Skeletal muscle tissue (tissue), 4 donors: ENCODE data around the gene ABLIM3. TPM values are rescaled to one million over a fixed set of nuclear protein-coding genes. Genes with fewer than 3 reads are reported as not detected.

Experiments used
- H3K27ac ChIP-seq: one replicate; pipeline ENCODE4 v1.7.0; 2013; ENCODE audit warnings: mild to moderate bottlenecking, low read depth, low read length, inconsistent platforms
- H3K27me3 ChIP-seq, 3 donors: one replicate each; pipeline ENCODE4 v1.7.0; 2013; ENCODE audit warnings: low read length in 3 of 3; ENCODE audit not compliant: control insufficient read depth in 3 of 3, insufficient read depth in 3 of 3
- H3K36me3 ChIP-seq, 3 donors: one replicate each; pipeline ENCODE4 v1.7.0; 2013; ENCODE audit warnings: low read length in 3 of 3; ENCODE audit not compliant: control insufficient read depth in 3 of 3, insufficient read depth in 3 of 3
- H3K4me1 ChIP-seq, 3 donors: one replicate each; pipeline ENCODE4 v1.7.0; 2013; ENCODE audit warnings: low read length in 3 of 3, mild to moderate bottlenecking in 3 of 3; ENCODE audit not compliant: control insufficient read depth in 3 of 3, insufficient read depth in 3 of 3
- H3K4me3 ChIP-seq, 3 donors: one replicate each; pipeline ENCODE4 v1.7.0; 2013; ENCODE audit warnings: low read length in 3 of 3
- H3K9ac ChIP-seq, 3 donors: one replicate each; pipeline ENCODE4 v1.7.0; 2013; ENCODE audit warnings: low read length in 3 of 3, mild to moderate bottlenecking in 3 of 3, moderate library complexity in 2 of 3, low read depth in 1 of 3
- H3K9me3 ChIP-seq, 3 donors: one replicate each; pipeline ENCODE4 v1.7.0; 2013; ENCODE audit warnings: low read length in 3 of 3; ENCODE audit not compliant: control insufficient read depth in 3 of 3
- total RNA-seq: library from RNA; depleted of rRNA; stranded (reverse); fragments of >200 nt; gene quantifications from one replicate; pipeline ENCODE4 v1.2.3, GENCODE V29; 2014
- donor health status: Osteomylitis.

The ABLIM3 gene
- total RNA-seq, 1 donor from 2014 or later: 15.1 TPM

DNA sequence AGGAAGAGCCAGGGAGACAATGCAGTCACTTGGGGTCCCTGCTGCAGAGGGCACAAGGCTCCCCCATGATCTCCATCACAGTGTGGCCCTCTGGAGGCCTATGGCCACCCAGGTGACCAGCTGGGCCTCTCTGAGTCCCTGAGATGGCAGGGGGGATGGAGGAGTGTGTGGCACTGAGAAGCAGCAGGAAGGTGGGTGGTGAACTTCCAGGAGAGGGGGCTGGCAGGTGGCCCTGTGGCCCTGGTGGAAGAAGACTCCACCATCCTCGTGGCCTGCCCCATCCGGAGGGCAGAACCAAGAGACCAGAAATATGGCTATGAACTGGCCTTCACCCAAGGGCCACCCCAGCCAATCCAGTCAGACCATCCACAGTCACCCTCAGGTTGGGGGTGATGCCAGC is 98.6 kb downstream of the ABLIM3 start:
- H3K9me3 ChIP-seq: no peaks in the 10 kb centered on the region
- H3K27me3 ChIP-seq: no peaks in the 10 kb centered on the region
- H3K27ac ChIP-seq: no peak overlapping the region
- H3K36me3 ChIP-seq: peaks cover 21 to 41% (median 23%) of the 10 kb centered on the region in 3 donors
- H3K4me3 ChIP-seq: no peak overlapping the region
- H3K9ac ChIP-seq: no peak overlapping the region
- peaks cover 0 to 2% (median 0%) of the 10 kb centered on the region in 3 donors for H3K4me1 ChIP-seq

- Histone ChIP-seq H3K4me1 (no peaks in the 10 kb centered on the region), H3K27me3 (no peaks in the 10 kb centered on the region), H3K27ac (no peak overlapping the region), H3K4me3 (no peak overlapping the region), H3K9ac (no peak overlapping the region), H3K9me3 (no peaks in the 10 kb centered on the region), H3K36me3 (peaks cover 20 to 40% (median 28%) of the 10 kb centered on the region in 3 donors)
Observed at GRCh38 chr5:149240354-149240998, 99.2 kb downstream of the ABLIM3 start.

DNA sequence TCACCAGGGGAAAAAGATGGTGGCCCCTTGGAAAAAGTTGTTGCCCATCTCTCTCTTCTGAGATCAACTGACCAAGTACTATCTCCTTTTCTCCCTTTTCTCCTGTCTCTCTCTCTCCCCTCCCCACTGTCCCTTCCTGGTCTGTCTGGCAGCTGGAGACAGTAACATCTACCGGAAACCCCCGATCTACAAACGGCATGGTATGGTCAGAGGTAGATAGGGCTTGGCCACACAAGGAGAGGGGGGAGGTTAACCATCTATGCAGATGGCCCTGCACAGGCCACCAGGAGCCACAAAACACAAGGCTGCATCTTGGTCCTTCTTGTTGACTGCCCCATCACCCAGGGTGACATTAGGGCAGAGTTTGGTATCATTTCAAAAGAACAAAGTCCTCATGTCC is 101.0 kb downstream of the ABLIM3 start:
- peaks cover 21 to 40% (median 28%) of the 10 kb centered on the region in 3 donors for H3K36me3 ChIP-seq

DNA sequence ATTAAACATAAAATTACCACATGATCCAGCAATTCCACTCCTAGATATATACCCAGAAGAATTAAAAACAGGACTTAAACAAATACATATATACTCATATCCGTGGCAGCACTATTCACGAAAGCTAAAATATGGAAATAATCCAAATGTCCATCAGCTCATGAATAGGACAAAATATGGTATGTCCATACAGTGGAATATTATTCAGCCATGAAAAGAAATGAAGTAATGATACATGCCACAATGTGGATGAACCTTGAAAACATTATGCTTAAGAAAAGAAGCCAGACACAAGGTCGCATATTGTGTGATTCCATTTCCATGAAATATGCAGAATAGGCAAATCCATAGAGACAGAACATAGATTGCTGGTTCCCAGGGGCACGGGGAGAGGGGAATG is 105.6 kb downstream of the ABLIM3 start:
- Histone ChIP-seq H3K36me3 (peaks cover 30 to 39% (median 38%) of the 10 kb centered on the region in 3 donors), H3K9me3 (no peaks in the 10 kb centered on the region), H3K4me3 (no peak overlapping the region), H3K9ac (no peak overlapping the region), H3K27ac (no peak overlapping the region), H3K4me1 (no peaks in the 10 kb centered on the region), H3K27me3 (no peaks in the 10 kb centered on the region)

More for the DNA sequence above, 101.0 kb downstream of the ABLIM3 start:
- no peaks in the 10 kb centered on the region for H3K27me3 ChIP-seq
- H3K9ac ChIP-seq: no peak overlapping the region
- H3K4me3 ChIP-seq: no peak overlapping the region
- H3K27ac ChIP-seq: no peak overlapping the region
- H3K4me1 ChIP-seq: no peaks in the 10 kb centered on the region
- no peaks in the 10 kb centered on the region for H3K9me3 ChIP-seq

DNA sequence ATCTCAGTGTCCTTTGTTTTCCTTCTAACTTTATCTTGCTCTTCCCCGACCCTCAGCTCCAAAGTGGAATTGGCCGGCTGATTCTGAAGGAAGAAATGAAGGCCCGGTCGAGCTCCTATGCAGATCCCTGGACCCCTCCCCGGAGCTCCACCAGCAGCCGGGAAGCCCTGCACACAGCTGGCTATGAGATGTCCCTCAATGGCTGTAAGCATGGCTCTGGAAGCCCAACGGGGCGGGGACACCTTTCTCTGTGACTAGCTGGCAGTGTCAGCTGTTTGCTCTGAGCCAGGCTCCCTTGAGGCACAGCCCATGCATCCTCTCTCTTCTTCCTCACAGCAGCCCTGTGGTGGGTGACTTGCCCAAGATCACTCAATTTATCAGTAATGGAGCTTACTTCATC is 106.4 kb downstream of the ABLIM3 start:
- H3K4me3 ChIP-seq: no peak overlapping the region
- peaks cover 24 to 36% (median 33%) of the 10 kb centered on the region in 3 donors for H3K36me3 ChIP-seq
- H3K9ac ChIP-seq: no peak overlapping the region
- H3K27me3 ChIP-seq: no peaks in the 10 kb centered on the region
- no peaks in the 10 kb centered on the region for H3K4me1 ChIP-seq
- no peak overlapping the region for H3K27ac ChIP-seq
- no peaks in the 10 kb centered on the region for H3K9me3 ChIP-seq

- no peaks in the 10 kb centered on the region for H3K4me1 ChIP-seq
- no peak overlapping the region for H3K4me3 ChIP-seq
- peaks cover 23 to 36% (median 31%) of the 10 kb centered on the region in 3 donors for H3K36me3 ChIP-seq
- H3K9me3 ChIP-seq: no peaks in the 10 kb centered on the region
- H3K27me3 ChIP-seq: no peaks in the 10 kb centered on the region
- H3K9ac ChIP-seq: no peak overlapping the region
- H3K27ac ChIP-seq: no peak overlapping the region
Observed at GRCh38 chr5:149251546-149251945, 110.3 kb downstream of the ABLIM3 start.

DNA sequence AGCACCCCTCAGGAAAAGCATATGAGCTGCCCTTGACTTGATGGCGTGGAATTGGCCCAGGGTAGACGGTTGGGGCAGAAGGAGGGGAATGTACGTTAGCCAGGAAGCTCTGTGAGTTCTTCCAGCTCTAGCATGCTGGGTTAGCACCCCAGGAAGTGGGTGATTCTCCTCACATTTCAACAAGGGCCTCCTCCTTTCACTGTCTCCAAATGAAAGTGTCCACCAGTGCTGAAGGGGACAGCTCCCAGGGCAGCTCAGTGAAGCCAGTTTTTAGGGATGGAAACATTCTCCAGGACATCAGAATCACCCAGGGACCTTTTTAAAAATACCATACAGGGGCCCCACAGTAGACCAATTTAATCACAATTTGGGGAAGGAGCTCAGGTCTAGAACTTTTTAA is 113.2 kb downstream of the ABLIM3 start:
- Histone ChIP-seq H3K4me1 (no peaks in the 10 kb centered on the region), H3K36me3 (peaks cover 19 to 23% (median 22%) of the 10 kb centered on the region in 3 donors), H3K9ac (no peak overlapping the region)

GRCh38 chr5:149256451-149256850 is 115.2 kb downstream of the ABLIM3 start:
- peaks cover 6 to 12% (median 9%) of the 10 kb centered on the region in 3 donors for H3K36me3 ChIP-seq

More for the DNA sequence above, 113.2 kb downstream of the ABLIM3 start:
- no peaks in the 10 kb centered on the region for H3K27me3 ChIP-seq
- no peaks in the 10 kb centered on the region for H3K9me3 ChIP-seq
- no peak overlapping the region for H3K4me3 ChIP-seq
- no peak overlapping the region for H3K27ac ChIP-seq

DNA sequence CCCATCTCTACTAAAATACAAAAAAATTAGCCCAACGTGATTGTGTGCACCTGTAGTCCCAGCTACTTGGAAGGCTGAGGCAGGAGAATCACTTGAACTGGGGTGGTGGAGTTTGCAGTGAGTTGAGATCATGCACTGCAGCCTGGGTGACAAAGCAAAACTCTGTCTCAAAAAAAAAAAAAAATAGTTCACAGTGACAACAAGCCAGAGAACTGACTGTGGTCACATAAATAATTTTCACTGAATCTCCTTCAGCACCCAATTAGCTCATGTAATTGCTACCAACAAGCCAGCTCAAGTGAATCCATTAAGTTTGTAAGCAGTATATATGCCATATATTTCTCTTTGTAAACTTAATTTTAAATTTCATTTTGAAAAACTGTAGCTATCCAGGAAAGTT is 115.8 kb downstream of the ABLIM3 start:
- Histone ChIP-seq H3K4me1 (no peaks in the 10 kb centered on the region), H3K9ac (no peak overlapping the region), H3K4me3 (no peak overlapping the region), H3K27ac (no peak overlapping the region), H3K27me3 (peaks cover 0 to 8% (median 0%) of the 10 kb centered on the region in 3 donors), H3K9me3 (no peaks in the 10 kb centered on the region), H3K36me3 (peaks cover 5 to 12% (median 9%) of the 10 kb centered on the region in 3 donors)

More at GRCh38 chr5:149256451-149256850, 115.2 kb downstream of the ABLIM3 start:
- Histone ChIP-seq H3K9ac (no peak overlapping the region), H3K4me3 (no peak overlapping the region), H3K27ac (no peak overlapping the region), H3K27me3 (peaks cover 0 to 4% (median 0%) of the 10 kb centered on the region in 3 donors), H3K9me3 (no peaks in the 10 kb centered on the region), H3K4me1 (no peaks in the 10 kb centered on the region)

DNA sequence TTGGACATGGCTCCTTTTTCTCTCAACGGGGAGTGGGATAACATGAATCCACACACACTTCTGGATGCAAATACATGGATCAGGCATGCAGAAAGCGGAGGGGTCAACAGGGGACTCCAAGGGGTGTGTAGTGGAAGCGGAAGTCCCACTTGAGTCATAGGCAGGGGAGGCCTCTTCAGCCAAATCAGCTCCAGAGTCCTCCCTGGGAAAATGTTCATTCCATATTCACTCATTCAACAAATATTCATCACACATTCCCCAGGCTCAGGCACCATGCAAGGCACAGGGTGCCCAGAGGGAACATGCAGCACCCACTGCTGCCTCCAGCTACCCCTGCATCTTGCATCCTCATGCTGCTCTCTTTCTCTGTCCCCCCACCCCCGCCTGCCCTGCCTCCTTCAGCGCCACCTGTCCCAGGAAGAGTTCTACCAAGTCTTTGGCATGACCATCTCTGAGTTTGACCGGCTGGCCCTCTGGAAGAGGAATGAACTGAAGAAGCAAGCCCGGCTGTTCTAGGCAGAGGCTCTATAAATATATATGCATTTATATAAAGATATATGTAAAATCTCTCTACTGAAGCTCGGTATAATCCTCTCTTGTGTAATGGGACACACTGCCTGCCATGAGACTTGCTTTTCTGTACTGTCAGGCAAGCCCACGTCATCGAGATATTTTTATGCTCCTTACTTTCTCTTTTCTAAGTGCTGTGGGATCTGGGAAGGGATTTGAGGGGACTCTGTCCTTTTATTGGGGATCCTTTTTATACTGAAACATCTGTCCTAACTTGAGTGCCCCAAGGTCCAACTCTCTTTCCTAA is 116.8 kb downstream of the ABLIM3 start:
- H3K4me3 ChIP-seq: no peak overlapping the region
- no peak overlapping the region for H3K27ac ChIP-seq
- H3K4me1 ChIP-seq: no peaks in the 10 kb centered on the region
- peaks cover 5 to 9% (median 9%) of the 10 kb centered on the region in 3 donors for H3K36me3 ChIP-seq
- no peak overlapping the region for H3K9ac ChIP-seq
- H3K27me3 ChIP-seq: peaks cover 0 to 8% (median 3%) of the 10 kb centered on the region in 3 donors
- no peaks in the 10 kb centered on the region for H3K9me3 ChIP-seq
